Colonic mucosa (tissue), 4 donors: ENCODE data around the gene APBB2. TPM values are rescaled to one million over a fixed set of nuclear protein-coding genes. Genes with fewer than 3 reads are reported as not detected.

Experiments used
- DNase-seq: peaks from one replicate; pipeline ENCODE4 v3.0.0-alpha.2; 2020
- H3K27ac ChIP-seq: fragments of 200-600 bp; one replicate; pipeline ENCODE4 v1.8.0; 2021
- H3K27me3 ChIP-seq: fragments of 200-600 bp; one replicate; pipeline ENCODE4 v1.8.0; 2021
- H3K36me3 ChIP-seq: fragments of 200-600 bp; one replicate; pipeline ENCODE4 v1.8.0; 2021
- H3K4me1 ChIP-seq: fragments of 200-600 bp; one replicate; pipeline ENCODE4 v1.8.0; 2021; ENCODE audit warnings: mild to moderate bottlenecking
- H3K4me3 ChIP-seq: fragments of 200-600 bp; one replicate; pipeline ENCODE4 v1.8.0; 2021
- H3K9ac ChIP-seq, 2 donors: one replicate each; pipeline ENCODE4 v1.7.0; 2013; ENCODE audit warnings: control low read depth in 2 of 2, low read depth in 2 of 2, low read length in 2 of 2
- H3K9me3 ChIP-seq: fragments of 200-600 bp; one replicate; pipeline ENCODE4 v1.8.0; 2021
- CTCF ChIP-seq: fragments of 200-600 bp; IDR thresholded peaks from one replicate; pipeline ENCODE4 v1.8.0; 2022; ENCODE audit warnings: antibody characterized with exemption, mild to moderate bottlenecking
- intact Hi-C: fragments of 100-400 bp; cut with DNase I; formaldehyde crosslinking; loops from one replicate; pipeline ENCODE4 v1.14.1; 2022
- total RNA-seq, 2 donors: library from RNA; stranded (reverse); fragmentation: NEBNext Ultra II Directional in 1 of 2; extraction: Animal tissue kit (Norgen Biotek cat#: 25700) in 1 of 2; gene quantifications; one replicate each; pipeline ENCODE4 v1.2.1, GENCODE V29; 2021
- donor health status: healthy.
- donor health status: DM: no; HTN: no; CAD: no.
- donor health status: DM: no; HTN: no; CAD: no.

APBB2 gene
- total RNA-seq, 2 donors from 2014 or later, result 22.8 to 27.5 TPM

DNA sequence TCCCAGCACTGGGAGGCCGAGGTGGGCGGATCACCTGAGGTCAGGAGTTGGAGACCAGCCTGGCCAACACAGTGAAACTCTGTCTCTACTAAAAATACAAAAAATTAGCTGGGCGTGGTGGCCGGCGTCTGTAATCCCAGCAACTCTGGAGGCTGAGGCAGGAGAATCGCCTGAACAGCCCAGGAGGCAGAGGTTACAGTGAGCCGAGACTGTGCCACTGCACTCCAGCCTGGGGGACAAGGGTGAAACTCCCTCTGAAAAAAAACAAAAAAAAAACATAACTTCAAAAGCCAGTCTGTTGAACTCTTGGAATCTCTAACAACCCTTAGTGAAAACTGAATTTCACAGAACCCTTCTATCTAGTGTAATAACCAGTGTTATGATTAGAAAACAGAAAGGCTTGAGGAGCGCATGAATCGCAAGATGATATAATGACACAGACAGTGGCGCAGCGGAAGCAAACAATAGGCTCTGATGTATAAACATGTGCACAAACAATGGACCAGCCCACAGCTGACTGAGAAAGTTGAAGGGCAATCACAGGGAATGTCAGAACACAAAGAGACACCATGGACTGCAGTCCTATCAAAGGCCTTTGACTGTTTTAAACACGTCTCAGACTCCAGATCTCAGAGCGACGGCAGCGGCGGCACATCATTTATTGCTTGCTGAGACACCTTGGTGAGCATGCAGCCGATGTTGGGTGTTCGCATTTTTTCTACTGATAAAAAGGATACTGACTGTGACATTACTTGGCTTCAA is 383.0 kb downstream of the APBB2 start:
- Histone ChIP-seq H3K27ac (no peak overlapping the region), H3K36me3 (no peaks in the 10 kb centered on the region), H3K9me3 (no peaks in the 10 kb centered on the region), H3K4me1 (no peaks in the 10 kb centered on the region), H3K4me3 (no peak overlapping the region), H3K9ac (no peak overlapping the region), H3K27me3 (no peaks in the 10 kb centered on the region)
- no peak for DNase-seq
- TF ChIP-seq CTCF, result no peak
- intact Hi-C loops, result no loop called here

DNA sequence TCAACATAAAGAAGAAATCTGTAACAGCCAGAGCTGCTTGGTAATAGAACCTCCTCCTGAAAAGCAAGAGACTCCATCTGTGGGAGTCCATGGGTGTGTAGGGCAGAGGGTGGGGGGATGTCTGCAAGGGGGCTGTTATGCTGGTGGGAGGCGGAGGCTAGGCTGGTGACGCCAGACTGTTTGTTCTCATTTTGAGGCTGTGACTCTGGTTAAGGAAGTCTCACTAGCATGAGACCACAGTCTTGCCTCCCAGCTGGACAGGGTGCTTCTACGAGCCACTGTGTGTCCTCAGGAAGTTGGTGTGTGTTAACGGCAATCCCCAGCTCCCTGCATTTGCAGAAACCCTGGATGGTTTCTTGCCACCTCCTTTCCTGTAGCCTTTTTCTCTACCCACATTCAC is 384.8 kb downstream of the APBB2 start:
- no peak for DNase-seq
- no peak overlapping the region for H3K27ac ChIP-seq
- no peaks in the 10 kb centered on the region for H3K36me3 ChIP-seq
- H3K4me1 ChIP-seq, result no peaks in the 10 kb centered on the region
- no peaks in the 10 kb centered on the region for H3K9me3 ChIP-seq
- TF ChIP-seq CTCF, result no peak
- H3K4me3 ChIP-seq, result no peak overlapping the region
- no peaks in the 10 kb centered on the region for H3K27me3 ChIP-seq
- intact Hi-C loops, result no loop called here
- H3K9ac ChIP-seq, result no peak overlapping the region

- Histone ChIP-seq H3K27me3 (no peaks in the 10 kb centered on the region), H3K4me3 (no peak overlapping the region), H3K9me3 (no peaks in the 10 kb centered on the region), H3K36me3 (no peaks in the 10 kb centered on the region), H3K4me1 (no peaks in the 10 kb centered on the region), H3K9ac (no peak overlapping the region), H3K27ac (no peak overlapping the region)
- intact Hi-C loops, result no loop called here
- TF ChIP-seq CTCF, result no peak
- no peak for DNase-seq
Observed at GRCh38 chr4:40828661-40829060, 385.7 kb downstream of the APBB2 start.

DNA sequence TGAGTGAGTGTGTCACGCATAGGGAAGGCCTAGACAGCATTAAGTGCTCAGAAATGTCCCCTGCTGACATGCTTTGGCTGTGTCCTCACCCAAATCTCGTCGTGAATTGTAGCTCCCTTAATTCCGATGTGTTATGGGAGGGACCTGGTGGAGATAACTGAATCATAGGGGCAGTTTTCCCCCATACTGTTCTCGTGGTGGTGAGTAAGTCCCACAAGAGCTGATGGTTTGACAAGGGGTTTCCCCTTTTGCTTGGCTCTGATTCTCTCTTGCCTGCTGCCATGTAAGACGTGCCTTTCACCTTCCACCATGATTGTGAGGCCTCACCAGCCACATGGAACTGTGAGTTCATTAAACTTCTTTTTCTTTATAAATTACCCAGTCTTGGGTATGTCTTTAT is 386.6 kb downstream of the APBB2 start:
- Histone ChIP-seq H3K9me3 (no peaks in the 10 kb centered on the region), H3K9ac (no peak overlapping the region), H3K4me1 (no peaks in the 10 kb centered on the region), H3K4me3 (no peak overlapping the region), H3K27me3 (no peaks in the 10 kb centered on the region), H3K36me3 (no peaks in the 10 kb centered on the region), H3K27ac (no peak overlapping the region)
- no peak for DNase-seq
- intact Hi-C loops, result no loop called here
- no peak for TF ChIP-seq CTCF

- no peak overlapping the region for H3K9ac ChIP-seq
- H3K27ac ChIP-seq, result no peak overlapping the region
- intact Hi-C loops, result no loop called here
- H3K4me3 ChIP-seq, result no peak overlapping the region
- TF ChIP-seq CTCF, result no peak
- H3K27me3 ChIP-seq, result no peaks in the 10 kb centered on the region
- DNase-seq, result no peak
- no peaks in the 10 kb centered on the region for H3K4me1 ChIP-seq
- no peaks in the 10 kb centered on the region for H3K36me3 ChIP-seq
- H3K9me3 ChIP-seq, result no peaks in the 10 kb centered on the region
Observed at GRCh38 chr4:40826821-40827220, 387.5 kb downstream of the APBB2 start.
